Tibial nerve (tissue), 4 donors: ENCODE results near the gene PXT1.

Experiments used
- CTCF ChIP-seq, 5 experiments: fragments of 200-600 bp in 3 of 5; fragments of 450-650 bp in 2 of 5; sonication (generic) in 3 of 5; IDR thresholded peaks; one replicate each; pipeline ENCODE4 v1.5.1; 2016 to 2019; ENCODE audit warnings: antibody characterized with exemption in 5 of 5, mild to moderate bottlenecking in 3 of 5, moderate library complexity in 2 of 5
- EP300 ChIP-seq, 2 donors: sonication (generic); formaldehyde crosslinking; IDR thresholded peaks; one replicate each; pipeline ENCODE4 v1.6.1; 2017; ENCODE audit warnings: antibody characterized with exemption in 2 of 2, mild to moderate bottlenecking in 1 of 2
- POLR2A ChIP-seq, 2 donors: fragments of 450-650 bp; IDR thresholded peaks; one replicate each; pipeline ENCODE4 v1.6.1; 2017; ENCODE audit warnings: antibody characterized with exemption in 2 of 2, mild to moderate bottlenecking in 2 of 2, moderate library complexity in 2 of 2

GRCh38 chr6:36431197-36431596 is 11.5 kb downstream of the PXT1 start:
- TF ChIP-seq POLR2A (IDR thresholded peaks at IDR 0.05) (no peak), CTCF (IDR thresholded peaks at IDR 0.05) (no peak), EP300 (IDR thresholded peaks at IDR 0.05) (no peak)
